SU-DHL-6 (cell line): ENCODE results near the gene CCDC17.

Experiments used
- CTCF ChIP-seq: fragments of 200-600 bp; sonication (generic); IDR thresholded peaks from one replicate; pipeline ENCODE4 v1.5.1; 2017; ENCODE audit warnings: antibody characterized with exemption, mild to moderate bottlenecking, low read length, moderate library complexity; ENCODE audit not compliant: insufficient read depth, poor library complexity, severe bottlenecking
- EZH2phosphoT487 ChIP-seq: fragments of 200-600 bp; sonication (generic), shearing (Covaris generic); conservative IDR thresholded peaks from 2 replicates; pipeline ENCODE4 v1.6.1; 2018; ENCODE audit warnings: mild to moderate bottlenecking, antibody characterized with exemption, low read length, moderate library complexity, mixed read lengths

GRCh38 chr1:45623972-45624371 is at the start of gene CCDC17:
- TF ChIP-seq CTCF (no peak), EZH2phosphoT487 (no peak)
